ENCODE data around the gene B4GALNT4. TPM values are rescaled to one million over a fixed set of nuclear protein-coding genes. Genes with fewer than 3 reads are reported as not detected.

B4GALNT4 gene
- total and polyA plus RNA-seq, 2 experiments from 2014 or later = 2.3 to 16.5 TPM

- Histone ChIP-seq H3K9ac (no peak overlapping the region), H3K4me2 (ENCODE audit: unreplicated experiment) (no peak overlapping the region), H3F3A (ENCODE audit: insufficient read depth) (no peaks in the 10 kb centered on the region), H3K27ac (no peak overlapping the region), H3K79me2 (ENCODE audit: insufficient read depth) (no peaks in the 10 kb centered on the region), H3K4me3 (no peak overlapping the region), H4K20me1 (ENCODE audit: insufficient read depth) (no peaks in the 10 kb centered on the region), H3K9me3 (ENCODE audit: low read depth) (no peaks in the 10 kb centered on the region), H3K27me3 (replicated peaks; ENCODE audit: insufficient read depth) (peaks cover 13% of the 10 kb centered on the region), H3K36me3 (ENCODE audit: low read depth) (no peaks in the 10 kb centered on the region), H2AFZ (no peak overlapping the region), H3K9me2 (ENCODE audit: insufficient read depth) (no peaks in the 10 kb centered on the region), H3K4me1 (ENCODE audit: insufficient read depth) (peaks cover 4% of the 10 kb centered on the region; the same call in 1 of the 2 replicates)
- WGBS, 2 experiments (ENCODE audit: low coverage in 1 of 2, low lambda C conversion rate in 2 of 2, missing lambda C conversion rate in 2 of 2) = 71 to 77% methylated on average over 21 to 22 of the region's 22 CpGs
- DNase-seq = no peak
- in situ Hi-C loops (cut with MboI) = no loop called here
- TF ChIP-seq EZH2phosphoT487 (IDR thresholded peaks at IDR 0.05; ENCODE audit: insufficient read depth, low read depth) (no peak), EZH2 (IDR thresholded peaks at IDR 0.05; ENCODE audit: insufficient read depth, poor library complexity, severe bottlenecking) (no peak)
Measured at GRCh38 chr11:364991-365725, 4.1 kb upstream of the B4GALNT4 start.

GRCh38 chr11:365831-366230, 3.5 kb upstream of the B4GALNT4 start:
- Histone ChIP-seq H3K36me3 (ENCODE audit: low read depth) (no peaks in the 10 kb centered on the region), H3K9me2 (ENCODE audit: insufficient read depth) (no peaks in the 10 kb centered on the region), H3K9ac (no peak overlapping the region), H3K4me3 (no peak overlapping the region), H3K27me3 (replicated peaks; ENCODE audit: insufficient read depth) (peaks cover 13% of the 10 kb centered on the region), H3F3A (ENCODE audit: insufficient read depth) (no peaks in the 10 kb centered on the region), H2AFZ (no peak overlapping the region), H4K20me1 (ENCODE audit: insufficient read depth) (no peaks in the 10 kb centered on the region), H3K4me2 (ENCODE audit: unreplicated experiment) (no peak overlapping the region), H3K4me1 (ENCODE audit: insufficient read depth) (peaks cover 4% of the 10 kb centered on the region; the same call in 1 of the 2 replicates), H3K27ac (no peak overlapping the region), H3K9me3 (ENCODE audit: low read depth) (no peaks in the 10 kb centered on the region), H3K79me2 (ENCODE audit: insufficient read depth) (no peaks in the 10 kb centered on the region)
- TF ChIP-seq EZH2phosphoT487 (IDR thresholded peaks at IDR 0.05; ENCODE audit: insufficient read depth, low read depth) (no peak), EZH2 (IDR thresholded peaks at IDR 0.05; ENCODE audit: insufficient read depth, poor library complexity, severe bottlenecking) (no peak)
- in situ Hi-C loops (cut with MboI) = no loop called here
- WGBS, 2 experiments (ENCODE audit: low coverage in 1 of 2, low lambda C conversion rate in 2 of 2, missing lambda C conversion rate in 2 of 2) = 57 to 59% methylated on average over 14 to 16 of the region's 16 CpGs
- no peak for DNase-seq

GRCh38 chr11:367956-368413, 1.3 kb upstream of the B4GALNT4 start:
- 14 to 25% methylated on average over 6 to 7 of the region's 7 CpGs for WGBS, 2 experiments (ENCODE audit: low coverage in 1 of 2, low lambda C conversion rate in 2 of 2, missing lambda C conversion rate in 2 of 2)
- H2AFZ ChIP-seq = peak overlapping the region; percentile 38; the same call in 1 of the 2 replicates
- DNase-seq = no peak

GRCh38 chr11:368414-369335, 624 bp upstream of the B4GALNT4 start:
- peak; percentile 60 for DNase-seq
- Histone ChIP-seq H3K4me3 (peak overlapping the region; percentile 30; the same call in 1 of the 2 replicates), H3K27me3 (replicated peaks; ENCODE audit: insufficient read depth) (peaks cover 13% of the 10 kb centered on the region)

More at GRCh38 chr11:367956-368413, 1.3 kb upstream of the B4GALNT4 start:
- Histone ChIP-seq H3K79me2 (ENCODE audit: insufficient read depth) (no peaks in the 10 kb centered on the region), H3K27me3 (replicated peaks; ENCODE audit: insufficient read depth) (peaks cover 13% of the 10 kb centered on the region), H3F3A (ENCODE audit: insufficient read depth) (no peaks in the 10 kb centered on the region), H3K36me3 (ENCODE audit: low read depth) (no peaks in the 10 kb centered on the region), H3K27ac (no peak overlapping the region), H3K9me3 (ENCODE audit: low read depth) (no peaks in the 10 kb centered on the region), H3K4me2 (ENCODE audit: unreplicated experiment) (no peak overlapping the region), H4K20me1 (ENCODE audit: insufficient read depth) (no peaks in the 10 kb centered on the region), H3K9me2 (ENCODE audit: insufficient read depth) (no peaks in the 10 kb centered on the region), H3K4me1 (ENCODE audit: insufficient read depth) (peaks cover 4% of the 10 kb centered on the region; the same call in 1 of the 2 replicates), H3K4me3 (no peak overlapping the region), H3K9ac (no peak overlapping the region)
- in situ Hi-C loops (cut with MboI) = no loop called here
- TF ChIP-seq EZH2 (IDR thresholded peaks at IDR 0.05; ENCODE audit: insufficient read depth, poor library complexity, severe bottlenecking) (peak; percentile 13), EZH2phosphoT487 (IDR thresholded peaks at IDR 0.05; ENCODE audit: insufficient read depth, low read depth) (no peak)

More at GRCh38 chr11:368414-369335, 624 bp upstream of the B4GALNT4 start:
- Histone ChIP-seq H3K9ac (no peak overlapping the region), H3K79me2 (ENCODE audit: insufficient read depth) (no peaks in the 10 kb centered on the region), H4K20me1 (ENCODE audit: insufficient read depth) (no peaks in the 10 kb centered on the region), H3K36me3 (ENCODE audit: low read depth) (no peaks in the 10 kb centered on the region), H3K27ac (no peak overlapping the region), H3K9me3 (ENCODE audit: low read depth) (no peaks in the 10 kb centered on the region), H3K9me2 (ENCODE audit: insufficient read depth) (no peaks in the 10 kb centered on the region), H3F3A (ENCODE audit: insufficient read depth) (no peaks in the 10 kb centered on the region), H2AFZ (peak overlapping the region; percentile 38; the same call in 1 of the 2 replicates), H3K4me1 (ENCODE audit: insufficient read depth) (peaks cover 4% of the 10 kb centered on the region; the same call in 1 of the 2 replicates), H3K4me2 (ENCODE audit: unreplicated experiment) (peak overlapping the region; percentile 29)
- in situ Hi-C loops (cut with MboI) = no loop called here
- 2 to 5% methylated on average over 17 to 48 of the region's 61 CpGs for WGBS, 2 experiments (ENCODE audit: low coverage in 1 of 2, low lambda C conversion rate in 2 of 2, missing lambda C conversion rate in 2 of 2)
- TF ChIP-seq EZH2phosphoT487 (IDR thresholded peaks at IDR 0.05; ENCODE audit: insufficient read depth, low read depth) = no peak
- TF ChIP-seq EZH2 (IDR thresholded peaks at IDR 0.05; ENCODE audit: insufficient read depth, poor library complexity, severe bottlenecking) = peak; percentile 24
